Measurements from ENCODE around the gene CHCHD6.
A peak's percentile ranks its signal among the peaks of the same experiment; 100 is the strongest.

The CHCHD6 gene

DNA sequence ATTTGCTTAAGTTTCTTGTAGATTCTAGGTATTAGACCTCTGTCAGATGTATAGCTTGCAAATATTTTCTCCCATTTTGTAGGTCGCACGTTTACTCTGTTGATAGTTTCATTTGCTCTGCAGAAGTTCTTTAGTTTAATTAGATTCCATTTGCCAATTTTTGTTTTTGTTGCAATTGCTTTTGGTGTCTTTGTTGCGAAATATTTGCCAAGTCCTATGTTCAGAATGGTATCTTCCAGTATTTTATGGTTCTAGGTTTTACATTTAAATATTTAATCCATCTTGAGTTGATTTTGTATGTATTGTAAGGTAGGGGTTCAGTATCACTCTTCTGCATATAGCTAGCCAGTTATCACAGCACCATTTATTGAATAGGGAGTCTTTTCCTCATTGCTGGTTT is 64.9 kb downstream of the CHCHD6 start:
- Histone ChIP-seq H3K4me3 (no peak overlapping the region), H3K36me3 (ENCODE audit: insufficient read depth, low read length) (0 out of 2 replicates have a peak, but pooled peaks cover 4% of the 10 kb centered on the region), H3K9me3 (ENCODE audit: low read depth, low read length) (no peaks in the 10 kb centered on the region), H3K27ac (no peak overlapping the region), H3K9ac (ENCODE audit: insufficient read length) (no peak overlapping the region)
- TF ChIP-seq FOXP2 (optimal IDR thresholded peaks at IDR 0.05; ENCODE audit: control extremely low read depth, extremely low read length, insufficient read depth): no peak
- no peak for TF ChIP-seq EZH2 (IDR thresholded peaks at IDR 0.05)
- TF ChIP-seq POLR2AphosphoS5 (IDR thresholded peaks at IDR 0.05; ENCODE audit: borderline replicate concordance, low read depth, low read length): no peak
- DNase-seq (ENCODE audit: low read depth, low spot score): no peak

- H3K4me3 ChIP-seq: no peak overlapping the region
- no peaks in the 10 kb centered on the region for H3K9me3 ChIP-seq (ENCODE audit: low read depth, low read length)
- TF ChIP-seq POLR2AphosphoS5 (IDR thresholded peaks at IDR 0.05; ENCODE audit: borderline replicate concordance, low read depth, low read length) (no peak), EZH2 (IDR thresholded peaks at IDR 0.05) (no peak), FOXP2 (optimal IDR thresholded peaks at IDR 0.05; ENCODE audit: control extremely low read depth, extremely low read length, insufficient read depth) (no peak)
- 0 out of 2 replicates have a peak, but pooled peaks cover 4% of the 10 kb centered on the region for H3K36me3 ChIP-seq (ENCODE audit: insufficient read depth, low read length)
- no peak overlapping the region for H3K27ac ChIP-seq
- H3K9ac ChIP-seq (ENCODE audit: insufficient read length): no peak overlapping the region
- DNase-seq (ENCODE audit: low read depth, low spot score): no peak
These were observed 66.1 kb downstream of the CHCHD6 start for GRCh38 chr3:126770096-126770495.

- H3K9me3 ChIP-seq (ENCODE audit: low read depth, low read length): no peaks in the 10 kb centered on the region
- 0 out of 2 replicates have a peak, but pooled peaks cover 4% of the 10 kb centered on the region for H3K36me3 ChIP-seq (ENCODE audit: insufficient read depth, low read length)
- no peak for DNase-seq (ENCODE audit: low read depth, low spot score)
- TF ChIP-seq FOXP2 (optimal IDR thresholded peaks at IDR 0.05; ENCODE audit: control extremely low read depth, extremely low read length, insufficient read depth) (no peak), POLR2AphosphoS5 (IDR thresholded peaks at IDR 0.05; ENCODE audit: borderline replicate concordance, low read depth, low read length) (no peak), EZH2 (IDR thresholded peaks at IDR 0.05) (no peak)
- H3K9ac ChIP-seq (ENCODE audit: insufficient read length): no peak overlapping the region
- H3K4me3 ChIP-seq: no peak overlapping the region
- no peak overlapping the region for H3K27ac ChIP-seq
These were observed 69.1 kb downstream of the CHCHD6 start for GRCh38 chr3:126773167-126773566.

- no peak for TF ChIP-seq FOXP2 (optimal IDR thresholded peaks at IDR 0.05; ENCODE audit: control extremely low read depth, extremely low read length, insufficient read depth)
- TF ChIP-seq EZH2 (IDR thresholded peaks at IDR 0.05): no peak
- 0 out of 2 replicates have a peak, but pooled peaks cover 4% of the 10 kb centered on the region for H3K36me3 ChIP-seq (ENCODE audit: insufficient read depth, low read length)
- no peak for DNase-seq (ENCODE audit: low read depth, low spot score)
- no peak overlapping the region for H3K27ac ChIP-seq
- H3K4me3 ChIP-seq: no peak overlapping the region
- no peaks in the 10 kb centered on the region for H3K9me3 ChIP-seq (ENCODE audit: low read depth, low read length)
- no peak overlapping the region for H3K9ac ChIP-seq (ENCODE audit: insufficient read length)
These were observed 69.7 kb downstream of the CHCHD6 start for GRCh38 chr3:126773783-126774182.

DNA sequence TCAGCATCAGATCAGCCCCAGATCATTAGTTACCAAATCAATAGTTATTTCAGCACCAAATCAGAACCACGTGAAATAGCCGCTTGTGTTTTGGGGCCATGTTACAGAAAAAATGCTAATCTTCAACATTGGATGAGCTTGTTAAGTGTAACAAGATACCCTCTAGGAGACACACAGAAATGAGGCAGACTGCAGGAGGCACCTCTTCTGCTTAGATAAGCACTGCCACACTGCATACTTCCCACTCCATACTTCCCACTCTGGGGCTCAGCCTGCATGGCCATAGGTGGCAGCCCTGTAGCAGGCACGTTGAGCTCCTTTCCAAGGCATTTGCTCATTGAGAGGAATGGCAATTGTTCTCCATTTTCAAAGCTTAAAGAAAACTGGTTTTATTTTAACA is 73.3 kb downstream of the CHCHD6 start:
- H3K27ac ChIP-seq: peak overlapping the region; percentile 40; the same call in 1 of the 2 replicates
- DNase-seq (ENCODE audit: low read depth, low spot score): no peak
- H3K9ac ChIP-seq (ENCODE audit: insufficient read length): no peak overlapping the region
- no peak overlapping the region; the same call in 1 of the 2 replicates for H3K4me3 ChIP-seq
- H3K36me3 ChIP-seq (ENCODE audit: insufficient read depth, low read length): 0 out of 2 replicates have a peak, but pooled peaks cover 4% of the 10 kb centered on the region
- H3K9me3 ChIP-seq (ENCODE audit: low read depth, low read length): no peaks in the 10 kb centered on the region
- TF ChIP-seq EZH2 (IDR thresholded peaks at IDR 0.05): no peak
- TF ChIP-seq FOXP2 (optimal IDR thresholded peaks at IDR 0.05; ENCODE audit: control extremely low read depth, extremely low read length, insufficient read depth): no peak
- TF ChIP-seq POLR2AphosphoS5 (IDR thresholded peaks at IDR 0.05; ENCODE audit: borderline replicate concordance, low read depth, low read length): no peak

DNA sequence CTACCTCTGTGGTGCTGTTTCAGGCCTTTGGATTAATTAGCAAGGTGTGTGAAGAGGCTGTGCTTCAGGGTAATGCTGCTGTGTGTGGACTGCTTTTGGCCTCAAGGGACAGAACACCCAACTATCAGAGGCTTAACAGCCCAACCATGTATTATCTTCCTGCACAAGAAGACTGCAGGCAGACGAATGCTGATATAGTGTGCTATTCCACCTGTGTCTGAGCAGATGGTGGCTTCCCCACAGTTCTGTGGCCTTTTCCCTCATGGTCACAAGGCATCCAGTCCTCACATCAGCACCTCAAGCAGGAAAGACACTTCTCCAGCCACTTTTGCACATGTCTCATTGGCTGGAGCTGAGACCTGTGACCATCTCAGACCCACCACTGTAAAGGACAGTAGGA is 76.6 kb downstream of the CHCHD6 start:
- no peaks in the 10 kb centered on the region; the same call in 1 of the 2 replicates for H3K36me3 ChIP-seq (ENCODE audit: insufficient read depth, low read length)
- peak overlapping the region; percentile 98 for H3K27ac ChIP-seq
- DNase-seq (ENCODE audit: low read depth, low spot score): no peak
- no peak for TF ChIP-seq FOXP2 (optimal IDR thresholded peaks at IDR 0.05; ENCODE audit: control extremely low read depth, extremely low read length, insufficient read depth)
- no peak for TF ChIP-seq POLR2AphosphoS5 (IDR thresholded peaks at IDR 0.05; ENCODE audit: borderline replicate concordance, low read depth, low read length)
- TF ChIP-seq EZH2 (IDR thresholded peaks at IDR 0.05): no peak
- H3K9ac ChIP-seq (ENCODE audit: insufficient read length): no peak overlapping the region
- peaks cover 3% of the 10 kb centered on the region; the same call in 1 of the 2 replicates for H3K9me3 ChIP-seq (ENCODE audit: low read depth, low read length)
- no peak overlapping the region for H3K4me3 ChIP-seq

DNA sequence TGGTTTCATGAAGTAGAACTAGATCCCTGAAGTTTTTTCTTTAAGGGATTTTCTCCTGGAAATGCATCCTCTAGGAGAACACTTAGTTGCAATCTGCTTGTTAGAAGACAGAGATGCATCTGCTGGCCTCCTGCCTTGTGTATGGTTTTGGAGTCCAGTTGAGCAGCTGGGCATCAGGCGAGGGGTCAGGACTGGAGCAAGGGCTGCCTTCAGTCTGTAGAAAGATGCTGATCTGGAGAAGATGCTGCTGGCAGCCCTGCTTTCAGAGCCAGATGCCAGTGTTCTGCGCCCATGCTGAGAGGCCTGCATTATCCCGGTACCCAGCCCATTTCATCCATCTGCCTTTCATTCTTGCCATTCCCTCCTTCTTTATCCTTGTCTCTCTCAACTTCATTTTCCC is 77.4 kb downstream of the CHCHD6 start:
- no peaks in the 10 kb centered on the region; the same call in 1 of the 2 replicates for H3K36me3 ChIP-seq (ENCODE audit: insufficient read depth, low read length)
- peak overlapping the region; percentile 67 for H3K4me3 ChIP-seq
- peak overlapping the region; percentile 98 for H3K27ac ChIP-seq
- TF ChIP-seq POLR2AphosphoS5 (IDR thresholded peaks at IDR 0.05; ENCODE audit: borderline replicate concordance, low read depth, low read length): no peak
- no peak for TF ChIP-seq EZH2 (IDR thresholded peaks at IDR 0.05)
- no peak for TF ChIP-seq FOXP2 (optimal IDR thresholded peaks at IDR 0.05; ENCODE audit: control extremely low read depth, extremely low read length, insufficient read depth)
- no peak overlapping the region for H3K9ac ChIP-seq (ENCODE audit: insufficient read length)
- no peak for DNase-seq (ENCODE audit: low read depth, low spot score)
- H3K9me3 ChIP-seq (ENCODE audit: low read depth, low read length): peaks cover 3% of the 10 kb centered on the region; the same call in 1 of the 2 replicates

DNA sequence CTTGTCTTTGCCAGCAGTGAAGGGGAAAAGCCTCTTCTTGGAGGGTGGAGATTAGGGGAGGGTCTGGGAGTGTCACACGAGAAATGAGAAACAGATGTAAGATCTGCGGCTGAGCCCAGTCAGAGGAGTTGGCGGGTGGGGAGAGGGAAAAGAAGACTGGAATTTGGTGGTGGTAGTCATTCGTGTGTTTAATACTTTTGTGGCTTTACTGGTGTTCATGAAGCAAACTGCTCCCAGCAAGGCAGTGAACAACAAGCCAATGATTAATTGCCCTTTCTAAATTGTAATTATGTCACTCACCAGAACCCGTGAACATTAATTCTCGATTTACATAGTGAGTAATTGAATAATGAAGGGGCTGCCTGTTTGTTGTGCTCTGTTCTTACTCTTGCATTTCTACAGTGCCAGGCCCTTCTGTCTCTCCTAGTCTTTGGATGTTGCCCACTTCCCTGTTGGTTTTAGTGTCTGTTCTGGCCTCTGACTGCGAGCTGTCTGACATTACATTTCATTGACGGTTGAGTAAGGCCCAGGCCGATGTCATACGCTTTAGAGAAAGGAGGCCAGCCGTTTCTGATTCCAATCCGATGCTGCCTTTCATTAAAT is 78.0 kb downstream of the CHCHD6 start:
- Histone ChIP-seq H3K27ac (peak overlapping the region; percentile 98), H3K36me3 (ENCODE audit: insufficient read depth, low read length) (no peaks in the 10 kb centered on the region; the same call in 1 of the 2 replicates), H3K4me3 (peak overlapping the region; percentile 67), H3K9ac (ENCODE audit: insufficient read length) (peak overlapping the region; percentile 62), H3K9me3 (ENCODE audit: low read depth, low read length) (peaks cover 3% of the 10 kb centered on the region; the same call in 1 of the 2 replicates)
- TF ChIP-seq FOXP2 (optimal IDR thresholded peaks at IDR 0.05; ENCODE audit: control extremely low read depth, extremely low read length, insufficient read depth) (no peak), EZH2 (IDR thresholded peaks at IDR 0.05) (no peak), POLR2AphosphoS5 (IDR thresholded peaks at IDR 0.05; ENCODE audit: borderline replicate concordance, low read depth, low read length) (no peak; the same call in 1 of the 2 replicates)
- peak; percentile 75 for DNase-seq (ENCODE audit: low read depth, low spot score)

Data from SK-N-MC (cell line).